Cardiac fibroblast (primary cell): ENCODE results near the gene TMEM191C.
"Not testable (repeated sequence)": the region's sequence is repeated elsewhere in the genome, so short reads cannot be mapped to it uniquely, and the experiment has no call there.

Source experiments
- DNase-seq, 2 donors: peaks; one replicate each; pipeline versions ENCODE4 v3.0.0 to v3.0.0-alpha.2; 2010; ENCODE audit warnings: low read depth in 2 of 2
- H3K4me3 ChIP-seq, 2 donors: replicated peaks in 1 of 2; 1 replicate in 1 of 2; 2 replicates in 1 of 2; pipeline ENCODE4 v1.5.1; 2011; ENCODE audit warnings: low read depth in 2 of 2, low read length in 2 of 2, mild to moderate bottlenecking in 2 of 2, moderate library complexity in 1 of 2

TMEM191C gene

DNA sequence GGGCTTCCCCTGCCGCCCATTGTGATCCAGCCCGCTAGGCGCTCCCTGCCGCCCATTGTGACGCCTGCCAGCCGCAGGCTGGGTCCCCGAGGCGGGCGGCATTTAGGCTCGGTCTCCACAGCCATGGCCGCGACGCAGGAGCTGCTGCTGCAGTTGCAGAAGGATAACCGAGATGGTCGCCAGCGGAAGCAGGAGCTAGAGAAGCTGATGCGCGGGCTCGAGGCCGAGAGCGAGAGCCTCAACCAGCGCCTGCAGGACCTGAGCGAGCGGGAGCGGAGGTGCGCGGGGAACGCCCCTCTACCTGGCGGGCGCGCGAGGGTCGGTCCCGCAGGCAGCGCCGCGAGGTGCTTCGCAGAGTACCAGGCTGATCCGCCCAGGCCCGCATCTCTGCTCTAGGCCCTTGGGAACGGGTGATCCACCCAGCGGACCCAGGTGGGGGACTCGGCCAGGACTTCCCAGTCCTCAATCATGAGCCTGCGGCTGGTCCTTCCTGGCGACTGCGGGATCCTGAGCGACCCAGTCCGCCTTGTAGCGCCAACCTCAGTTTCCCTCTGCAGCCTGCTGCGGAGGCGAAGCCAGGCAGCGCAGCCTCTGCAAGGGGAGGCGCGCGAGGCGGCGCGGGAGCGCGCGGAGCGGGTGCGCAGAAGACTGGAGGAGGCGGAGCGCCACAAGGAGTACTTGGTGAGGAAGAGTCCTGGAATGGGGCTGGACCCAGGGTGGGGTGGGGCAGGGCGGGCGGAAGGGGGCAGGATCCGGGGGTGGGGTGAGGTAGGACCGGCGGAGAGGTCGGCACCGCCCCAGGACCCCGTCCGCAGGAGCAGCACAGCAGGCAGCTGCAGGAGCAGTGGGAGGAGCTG, at the start of gene TMEM191C:
TMEM191C (plus strand) TSS at position 51 of the 857 bp plus-strand sequence; CDS start at position 124, 73 bp downstream.
- peak within 1 kb of the TSS; percentile 46 to 49 for H3K4me3 ChIP-seq
- DNase-seq: not testable (repeated sequence)

DNA sequence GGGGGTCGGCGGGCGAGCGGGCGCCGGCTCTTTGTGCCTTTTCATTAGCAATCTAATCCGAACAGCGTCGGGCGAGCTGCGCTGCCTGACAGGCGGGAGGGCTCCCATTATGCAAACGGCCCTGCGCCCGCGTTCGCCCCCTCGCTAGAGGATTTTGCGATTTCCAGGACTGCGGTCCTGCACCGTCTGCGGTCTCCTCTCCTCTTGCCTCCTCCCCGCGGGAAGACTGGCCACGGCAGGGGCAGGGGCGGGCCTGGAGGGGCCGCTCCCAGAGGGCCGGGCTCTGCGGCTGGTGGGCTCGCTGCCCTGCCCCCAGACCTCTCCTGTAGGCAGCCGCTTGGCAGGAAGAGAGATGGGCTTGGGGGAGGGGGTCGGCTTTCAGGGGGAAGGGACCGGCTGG, 49.3 kb upstream of the TMEM191C start:
- DNase-seq: not testable (repeated sequence)
- peak overlapping the region; percentile 48 to 54 for H3K4me3 ChIP-seq

DNA sequence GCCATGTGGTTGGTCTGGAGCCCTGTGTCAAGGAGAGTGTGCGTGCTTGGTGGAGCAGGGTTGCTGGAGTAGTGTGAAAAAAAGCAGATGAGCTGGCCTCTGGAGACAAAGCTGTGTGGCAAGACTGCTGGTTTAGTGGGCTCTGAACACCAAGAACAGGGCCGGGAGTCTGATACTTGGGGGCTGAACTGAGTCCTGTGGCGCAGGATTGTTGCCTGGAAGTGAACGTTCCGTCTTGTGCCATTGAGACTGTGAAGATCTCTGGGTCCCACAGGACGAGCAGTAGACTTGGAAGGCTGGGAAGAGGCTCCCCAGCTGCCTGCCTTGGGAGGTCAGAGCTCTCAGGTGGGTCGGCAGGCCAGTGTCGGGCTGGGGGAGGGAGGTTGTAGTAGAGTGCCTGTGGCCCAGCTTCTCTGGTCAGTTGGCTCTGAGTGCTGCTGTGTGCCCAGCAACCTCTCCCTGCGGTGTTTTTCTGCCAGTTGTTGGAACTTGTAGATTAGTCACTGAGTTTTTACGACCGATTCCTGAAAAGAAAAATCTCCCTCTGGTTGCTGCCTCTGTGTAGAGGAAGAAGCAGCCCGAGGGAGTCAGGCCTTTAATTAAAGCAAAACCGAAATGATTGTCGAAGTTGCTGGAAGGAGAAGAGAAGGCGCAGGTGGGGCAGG, 48.1 kb upstream of the TMEM191C start:
- not testable (repeated sequence) for H3K4me3 ChIP-seq, DNase-seq

DNA sequence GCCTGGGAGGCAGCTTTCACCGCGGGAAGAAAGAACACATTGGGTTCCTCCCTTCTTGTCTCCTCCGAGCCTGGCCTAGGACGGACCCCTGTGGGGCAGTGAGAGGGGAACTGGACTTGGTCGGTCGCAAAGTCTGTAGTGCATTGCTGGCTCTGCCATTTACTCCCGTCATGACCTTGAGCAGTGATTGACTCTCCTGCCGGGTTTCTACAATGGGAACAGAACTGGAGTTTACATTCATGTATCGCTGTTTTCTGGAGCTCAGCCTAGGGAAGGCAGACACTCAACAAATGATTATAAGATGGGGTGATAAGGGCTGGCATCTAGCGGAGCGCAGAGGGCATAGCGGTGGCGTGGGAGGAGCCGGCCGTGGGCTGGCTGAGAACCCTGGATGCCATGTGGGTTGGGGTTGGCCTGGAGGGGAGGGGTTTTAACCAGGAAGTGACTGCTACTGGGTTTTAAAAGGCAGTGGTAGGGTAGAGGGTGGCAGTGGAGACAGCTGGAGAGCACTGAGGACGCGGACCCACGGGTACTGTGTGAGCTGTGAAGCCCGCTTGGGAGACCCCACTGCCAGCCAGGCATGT, 46.9 kb upstream of the TMEM191C start:
- not testable (repeated sequence) for DNase-seq, H3K4me3 ChIP-seq

DNA sequence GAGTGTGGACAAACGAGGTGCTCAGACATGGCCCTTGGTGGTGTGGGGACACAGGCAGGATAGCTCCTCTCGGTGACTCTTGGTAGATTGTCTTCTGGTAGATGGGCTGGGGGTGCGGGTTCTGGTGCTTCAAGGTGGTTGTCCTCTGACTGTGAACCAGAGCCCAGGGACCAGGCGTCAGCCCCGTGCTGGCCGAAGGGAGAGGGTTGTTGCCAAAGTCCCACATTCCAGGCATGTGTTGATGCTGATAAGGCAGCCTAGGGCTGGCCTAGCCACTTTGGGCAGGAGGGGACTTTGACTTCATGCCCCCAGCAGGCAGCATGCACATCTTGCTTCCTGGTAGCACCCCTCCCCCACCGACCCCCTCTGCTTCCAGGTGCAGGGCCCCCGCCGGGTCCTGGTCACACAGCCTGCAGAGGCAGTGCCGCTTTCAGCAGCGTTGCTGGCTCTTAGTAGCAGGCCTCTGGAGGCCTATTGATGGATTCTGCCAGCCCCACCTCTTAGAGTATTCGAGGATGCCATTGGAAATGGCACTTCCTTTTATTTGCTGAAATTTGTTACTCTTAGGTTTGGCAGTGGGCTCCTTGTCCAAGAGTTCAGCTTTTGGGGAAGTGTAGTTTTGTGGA, 43.0 kb upstream of the TMEM191C start:
- H3K4me3 ChIP-seq, DNase-seq: not testable (repeated sequence)

DNA sequence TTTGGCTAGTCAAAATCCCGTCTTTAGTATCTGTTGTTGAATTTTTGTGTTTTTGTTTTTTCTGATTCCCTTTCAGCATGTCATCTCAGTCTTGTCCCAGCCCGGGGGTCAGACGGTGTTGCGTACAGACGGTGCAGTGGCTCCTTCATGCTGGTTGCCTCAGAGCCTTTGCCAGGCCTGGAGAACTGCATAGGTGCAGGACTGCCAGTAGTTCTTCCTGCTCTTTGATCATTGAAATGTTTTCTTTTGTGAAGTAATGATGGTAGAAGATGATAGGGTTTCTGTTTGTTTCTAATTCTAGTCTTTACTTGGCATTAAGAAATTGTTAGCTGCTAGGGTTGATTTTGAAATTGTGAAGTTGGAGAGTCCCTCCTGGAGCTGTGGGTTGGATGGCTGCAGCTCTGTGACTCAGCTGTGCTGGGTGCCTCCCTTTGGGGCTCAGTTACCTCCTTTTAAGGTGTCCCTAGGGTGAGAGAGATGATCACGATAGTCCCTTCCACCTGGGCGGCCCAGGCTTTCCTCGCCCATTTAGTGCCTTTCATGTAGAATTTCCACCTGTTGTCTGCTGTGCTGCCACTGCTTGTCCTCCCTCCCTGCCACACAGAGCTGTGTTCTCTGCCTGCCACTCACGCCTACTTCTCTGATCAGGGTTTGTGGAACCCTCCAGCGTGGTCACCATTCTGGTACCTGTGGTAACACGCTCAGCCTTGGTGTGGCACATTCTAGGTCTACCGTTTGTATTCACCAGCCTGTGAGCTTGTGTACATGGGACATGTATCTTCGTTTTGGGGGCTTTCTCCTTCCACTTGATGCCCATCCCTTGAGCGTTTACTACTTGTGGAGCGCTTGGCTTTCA, 32.6 kb upstream of the TMEM191C start:
- not testable (repeated sequence) for H3K4me3 ChIP-seq, DNase-seq

DNA sequence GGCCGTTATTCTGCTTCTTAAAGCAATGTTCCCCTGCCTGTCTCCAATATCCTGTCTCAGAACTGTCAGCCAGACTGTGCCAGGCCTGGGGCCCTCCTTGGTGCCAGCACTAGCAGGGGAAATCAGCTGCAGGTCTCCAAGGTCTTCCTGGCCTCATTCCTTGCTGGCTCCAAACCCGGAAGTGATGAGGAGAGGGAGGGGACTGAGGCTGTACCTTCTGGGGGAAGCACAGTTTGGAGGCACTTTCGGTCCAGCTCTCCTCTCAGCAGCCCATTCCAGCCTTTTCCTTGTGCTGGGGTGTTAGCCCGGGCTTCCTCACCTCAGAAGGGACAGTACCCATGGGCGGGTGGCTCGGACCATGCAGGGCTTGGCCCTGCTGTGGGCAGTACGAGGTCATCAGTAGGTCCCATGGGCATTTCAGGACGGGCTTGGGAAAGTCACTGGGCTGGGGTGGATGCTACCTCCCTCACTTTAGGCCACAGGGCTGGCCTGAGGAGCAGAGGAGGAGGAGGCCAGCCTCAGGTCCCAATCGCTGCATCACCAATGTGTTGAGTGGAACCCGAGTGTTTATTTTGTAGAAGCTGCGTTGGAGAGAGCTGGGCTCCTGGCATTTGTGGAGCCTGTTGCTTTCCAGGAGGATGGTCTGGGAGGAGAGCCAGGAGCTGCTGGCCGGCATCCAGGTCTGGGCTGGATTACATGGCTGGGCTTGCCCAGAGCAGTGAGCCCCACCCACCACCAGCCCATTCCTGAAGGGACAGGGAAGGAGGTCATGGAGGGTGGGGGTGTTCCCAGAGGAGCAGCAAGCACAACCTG, 31.0 kb upstream of the TMEM191C start:
- DNase-seq, H3K4me3 ChIP-seq: not testable (repeated sequence)

DNA sequence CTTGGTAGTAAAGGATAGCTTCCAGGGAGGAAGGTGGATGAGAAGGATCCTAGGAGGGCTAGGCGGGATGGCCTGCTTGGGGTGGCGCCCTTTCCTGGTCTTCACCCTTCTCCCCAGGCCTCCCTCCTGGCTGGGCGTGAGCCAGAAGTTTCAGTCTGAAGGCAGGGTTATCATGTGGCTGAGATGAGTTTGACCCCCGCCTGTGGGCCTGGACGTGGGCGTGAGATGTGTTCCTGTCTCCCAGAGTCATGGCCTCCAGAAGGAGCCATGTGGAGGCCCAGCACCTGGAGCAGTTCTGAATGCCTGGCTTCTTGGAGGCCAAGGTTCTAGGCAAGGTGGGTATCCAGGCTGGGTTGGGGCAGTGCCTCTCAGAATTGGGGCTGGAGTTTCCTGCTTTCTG, 29.2 kb upstream of the TMEM191C start:
- not testable (repeated sequence) for H3K4me3 ChIP-seq

DNA sequence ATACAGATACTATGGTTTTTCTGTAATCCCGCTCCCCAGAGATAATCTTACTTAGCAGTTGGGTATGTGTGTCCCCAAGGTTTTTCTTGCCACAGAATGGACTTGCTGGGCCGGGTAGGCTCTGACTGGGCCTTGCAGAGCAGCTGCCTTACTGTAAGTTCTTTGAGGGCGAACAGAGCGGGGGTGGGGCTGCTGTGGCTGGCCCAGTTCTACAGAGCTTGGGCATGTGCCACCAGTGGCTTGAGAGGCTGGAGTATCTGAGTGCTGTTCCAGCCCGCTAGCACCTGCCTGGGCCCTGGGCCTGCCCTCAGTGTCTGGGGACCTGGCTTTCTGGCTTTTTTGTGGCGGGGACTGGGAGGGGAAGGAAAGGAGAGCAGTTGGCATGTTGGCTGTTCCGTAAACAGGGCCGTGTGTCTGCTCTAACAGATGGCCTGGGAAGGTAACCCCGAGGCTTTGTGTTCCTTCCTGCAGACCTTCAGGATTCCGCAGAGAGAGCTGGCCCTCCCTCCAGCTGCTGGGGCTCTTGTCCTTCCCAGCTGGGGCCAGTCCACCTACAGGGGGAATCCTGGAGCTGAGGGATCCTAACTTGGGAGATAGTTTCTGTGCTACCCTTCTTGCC, 27.1 kb upstream of the TMEM191C start:
- DNase-seq, H3K4me3 ChIP-seq: not testable (repeated sequence)

More for the DNA sequence above, 29.2 kb upstream of the TMEM191C start:
- DNase-seq: not testable (repeated sequence)

DNA sequence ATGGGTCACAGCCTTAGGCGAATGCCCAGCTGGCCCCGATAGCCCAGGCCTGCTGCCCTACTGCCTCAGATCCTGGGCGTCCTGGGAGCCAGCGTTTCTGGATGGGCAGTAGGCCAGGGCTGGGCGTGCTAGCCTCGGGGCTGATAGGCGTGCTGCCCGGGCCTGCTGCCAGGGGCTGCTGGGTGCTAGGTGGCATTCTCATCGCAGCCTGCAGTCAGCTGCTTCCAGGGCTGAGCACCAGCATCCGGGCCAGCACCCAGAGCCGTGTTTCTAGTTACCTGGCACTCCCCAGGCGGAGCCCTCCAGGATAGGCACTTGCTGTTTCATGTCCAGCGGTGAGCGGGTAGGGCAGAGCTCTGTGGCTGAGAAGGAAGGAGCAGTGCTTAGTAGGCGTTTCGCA, 26.5 kb upstream of the TMEM191C start:
- not testable (repeated sequence) for H3K4me3 ChIP-seq

DNA sequence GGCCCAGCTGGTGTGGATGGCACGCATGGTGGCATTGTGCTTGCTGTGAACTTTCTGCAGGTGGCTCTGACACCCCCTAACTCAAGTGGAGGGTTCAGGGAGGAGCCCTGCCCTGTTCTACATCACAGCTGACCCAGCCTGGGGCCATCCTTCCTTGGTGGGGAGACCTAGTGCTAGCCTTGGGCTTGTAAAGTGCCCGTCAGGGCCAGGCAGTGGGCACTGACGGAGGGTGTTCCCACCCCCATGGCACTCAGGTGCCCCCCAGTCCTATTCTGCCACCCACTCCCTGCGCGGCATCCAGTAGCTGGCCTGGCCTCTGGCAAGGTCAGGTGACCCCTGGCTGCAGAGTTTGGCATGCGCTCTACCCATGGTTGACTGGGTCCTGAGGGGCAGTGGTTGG, 26.0 kb upstream of the TMEM191C start:
- H3K4me3 ChIP-seq, DNase-seq: not testable (repeated sequence)

More for the DNA sequence above, 26.5 kb upstream of the TMEM191C start:
- not testable (repeated sequence) for DNase-seq

DNA sequence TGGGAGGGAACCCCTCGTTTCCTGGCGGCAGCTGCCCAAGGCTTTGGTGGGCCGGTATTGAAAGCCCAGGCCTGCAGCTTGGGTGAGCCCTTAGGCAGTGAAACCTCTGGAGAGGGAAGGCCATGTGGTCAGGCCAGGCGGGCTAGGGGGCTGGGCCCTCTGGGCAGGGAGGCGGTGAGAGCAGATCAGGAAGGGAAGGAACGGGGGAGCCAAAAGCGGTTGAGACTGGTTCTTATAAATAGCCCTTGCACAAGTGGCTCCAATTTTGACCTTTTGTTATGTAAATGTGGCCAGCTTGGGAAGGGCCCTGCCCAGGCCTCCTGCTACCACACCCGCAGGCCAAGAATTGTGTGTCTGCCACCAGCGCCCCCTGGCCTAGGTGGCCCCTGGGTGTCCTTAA, 25.1 kb upstream of the TMEM191C start:
- not testable (repeated sequence) for H3K4me3 ChIP-seq, DNase-seq

DNA sequence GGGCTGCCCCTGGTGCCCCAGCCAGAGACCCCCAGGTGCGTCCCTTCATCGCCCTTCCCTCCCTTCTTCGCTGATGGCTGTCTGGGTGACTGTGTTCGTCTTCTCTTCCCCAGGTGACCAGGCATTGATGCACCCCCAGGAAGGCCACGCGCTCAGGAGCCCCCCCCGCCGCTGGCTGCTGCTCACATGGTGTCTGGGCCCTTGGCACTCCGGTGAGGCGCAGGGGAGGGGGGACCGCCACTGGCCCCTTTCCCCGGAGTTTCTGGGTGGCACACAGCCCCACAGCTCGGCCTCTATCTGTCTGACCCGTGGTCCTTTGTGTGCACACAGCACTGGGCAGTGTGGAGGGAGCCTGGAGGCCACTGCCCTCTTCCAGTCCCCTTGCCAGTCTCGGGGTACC, 24.5 kb upstream of the TMEM191C start:
- DNase-seq, H3K4me3 ChIP-seq: not testable (repeated sequence)
